ENCODE measurements around the gene YBX2. TPM values are rescaled to one million over a fixed set of nuclear protein-coding genes. Genes with fewer than 3 reads are reported as not detected.
"Not testable (repeated sequence)": the region's sequence is repeated elsewhere in the genome, so short reads cannot be mapped to it uniquely, and the experiment has no call there.

Gene YBX2
- polyA plus RNA-seq, 1 experiment: 0.11 TPM

DNA sequence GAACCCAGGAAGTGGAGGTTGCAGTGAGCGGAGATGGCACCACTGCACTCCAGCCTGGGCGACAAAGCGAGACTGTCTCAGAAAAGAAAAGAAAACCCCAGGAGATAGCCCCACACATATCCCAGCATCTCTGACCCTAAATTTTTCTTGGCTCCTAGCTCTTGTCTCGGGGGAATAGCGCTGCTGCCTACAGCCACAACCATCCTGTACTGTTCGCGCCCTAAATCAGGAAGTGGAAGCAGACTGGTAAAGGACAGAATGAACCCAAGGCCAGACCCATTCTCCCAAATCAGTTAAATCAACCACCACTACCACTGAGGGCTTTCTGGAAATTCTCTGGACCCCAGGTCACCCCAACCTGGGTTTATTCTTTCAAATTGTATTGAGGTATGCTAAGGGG lies 44.6 kb downstream of the YBX2 start:
- ChIA-PET POLR2A (no interaction called here), CTCF (interaction anchor here (2.2 kb wide), 1 partner anchor 47 kb away, joined by 8 read pairs; no protein-coding TSS in a partner anchor)

DNA sequence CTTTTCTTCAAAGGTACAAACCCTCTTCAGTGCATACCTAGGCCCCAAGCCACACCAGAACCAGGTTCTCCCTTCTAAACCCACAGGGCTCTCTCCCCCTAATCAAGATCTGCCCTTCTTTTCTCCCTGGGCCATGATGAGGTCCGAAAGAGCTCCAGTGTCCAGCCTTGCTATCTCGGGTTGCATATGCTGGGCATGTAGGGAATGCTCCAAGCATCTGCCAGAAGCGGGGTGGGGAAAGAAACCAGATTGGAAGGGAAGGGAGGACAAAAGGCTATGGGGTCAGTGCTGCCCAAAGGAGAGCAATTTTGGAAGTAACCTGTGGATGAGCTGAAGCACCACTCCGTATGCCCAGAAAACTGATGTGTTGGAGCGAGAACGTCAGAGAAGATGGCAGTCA lies 45.2 kb downstream of the YBX2 start:
- ChIA-PET POLR2A (no interaction called here), CTCF (interaction anchor here (1.2 to 2.2 kb wide), 2 partner anchors 29 to 47 kb away, joined by 4 to 8 read pairs; partner anchors contain the start of genes ACADVL and DLG4)
- TF ChIP-seq, protein P1, sequence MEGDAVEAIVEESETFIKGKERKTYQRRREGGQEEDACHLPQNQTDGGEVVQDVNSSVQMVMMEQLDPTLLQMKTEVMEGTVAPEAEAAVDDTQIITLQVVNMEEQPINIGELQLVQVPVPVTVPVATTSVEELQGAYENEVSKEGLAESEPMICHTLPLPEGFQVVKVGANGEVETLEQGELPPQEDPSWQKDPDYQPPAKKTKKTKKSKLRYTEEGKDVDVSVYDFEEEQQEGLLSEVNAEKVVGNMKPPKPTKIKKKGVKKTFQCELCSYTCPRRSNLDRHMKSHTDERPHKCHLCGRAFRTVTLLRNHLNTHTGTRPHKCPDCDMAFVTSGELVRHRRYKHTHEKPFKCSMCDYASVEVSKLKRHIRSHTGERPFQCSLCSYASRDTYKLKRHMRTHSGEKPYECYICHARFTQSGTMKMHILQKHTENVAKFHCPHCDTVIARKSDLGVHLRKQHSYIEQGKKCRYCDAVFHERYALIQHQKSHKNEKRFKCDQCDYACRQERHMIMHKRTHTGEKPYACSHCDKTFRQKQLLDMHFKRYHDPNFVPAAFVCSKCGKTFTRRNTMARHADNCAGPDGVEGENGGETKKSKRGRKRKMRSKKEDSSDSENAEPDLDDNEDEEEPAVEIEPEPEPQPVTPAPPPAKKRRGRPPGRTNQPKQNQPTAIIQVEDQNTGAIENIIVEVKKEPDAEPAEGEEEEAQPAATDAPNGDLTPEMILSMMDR (IDR thresholded peaks at IDR 0.05; ENCODE audit: insufficient read depth, low read depth, low read length): no peak
- DNase-seq (ENCODE audit: low read depth): no peak
- Histone ChIP-seq H3K36me3 (ENCODE audit: control insufficient read depth, insufficient read depth, low read length) (peaks cover 6% of the 10 kb centered on the region; the same call in 1 of the 2 replicates), H3K4me3 (ENCODE audit: low read depth, low read length) (no peak overlapping the region), H3K27me3 (ENCODE audit: control insufficient read depth, insufficient read depth, low read length) (no peaks in the 10 kb centered on the region)

More for the DNA sequence above, 44.6 kb downstream of the YBX2 start:
- H3K36me3 ChIP-seq (ENCODE audit: control insufficient read depth, insufficient read depth, low read length): peaks cover 9% of the 10 kb centered on the region; the same call in 1 of the 2 replicates
- H3K4me3 ChIP-seq (ENCODE audit: low read depth, low read length): peak overlapping the region; percentile 78
- no peak for DNase-seq (ENCODE audit: low read depth)
- TF ChIP-seq, protein P1 (IDR thresholded peaks at IDR 0.05; ENCODE audit: insufficient read depth, low read depth, low read length): no peak
- no peaks in the 10 kb centered on the region for H3K27me3 ChIP-seq (ENCODE audit: control insufficient read depth, insufficient read depth, low read length)

DNA sequence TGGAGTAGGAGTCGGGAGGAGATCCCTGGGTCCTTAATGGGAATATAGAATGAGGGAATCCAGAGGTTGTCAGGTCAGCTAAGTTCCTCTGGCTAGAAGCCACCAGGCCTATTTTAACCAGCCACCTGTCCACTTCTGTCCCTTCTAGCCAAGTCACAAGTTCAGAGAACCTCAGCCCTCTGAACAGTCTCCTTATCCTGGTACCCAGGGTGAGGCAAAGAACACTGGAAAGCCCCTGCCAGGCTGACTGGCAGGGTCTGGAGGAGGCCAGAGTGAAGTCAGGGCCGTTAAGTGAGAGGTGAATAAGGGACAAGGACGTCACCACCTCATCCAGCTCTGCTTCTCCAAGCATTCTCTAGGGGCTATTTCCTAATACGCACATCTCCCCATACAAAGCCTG lies 45.6 kb downstream of the YBX2 start:
- Histone ChIP-seq H3K27me3 (ENCODE audit: control insufficient read depth, insufficient read depth, low read length) (no peaks in the 10 kb centered on the region), H3K4me3 (ENCODE audit: low read depth, low read length) (no peak overlapping the region), H3K36me3 (ENCODE audit: control insufficient read depth, insufficient read depth, low read length) (peaks cover 4% of the 10 kb centered on the region; the same call in 1 of the 2 replicates)
- TF ChIP-seq, protein P1 (IDR thresholded peaks at IDR 0.05; ENCODE audit: insufficient read depth, low read depth, low read length): no peak
- DNase-seq (ENCODE audit: low read depth): no peak
- POLR2A ChIA-PET: no interaction called here
- CTCF ChIA-PET: interaction anchor here (1.0 to 2.2 kb wide), 3 partner anchors 29 to 78 kb away, joined by 4 to 8 read pairs (median 4); partner anchors contain the start of genes ACADVL and DLG4

DNA sequence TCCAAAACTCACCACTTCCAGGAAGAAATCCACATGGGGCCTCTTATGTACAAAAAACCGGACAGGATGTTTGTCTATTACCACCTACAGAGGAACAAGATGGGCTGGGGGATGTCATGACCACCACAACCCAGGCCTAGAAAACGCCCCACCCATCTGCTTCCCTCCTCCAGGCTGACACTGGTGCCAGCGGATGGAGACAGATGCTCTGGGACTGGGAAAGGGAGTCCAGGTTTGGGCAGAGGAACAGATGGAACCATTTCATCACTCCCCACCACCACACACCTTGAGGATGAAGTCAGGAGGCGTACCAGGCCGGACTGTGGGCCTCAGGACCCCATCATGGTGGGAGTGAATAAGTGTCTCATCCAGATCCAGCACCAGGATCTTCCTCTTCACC lies 47.7 kb downstream of the YBX2 start:
- TF ChIP-seq, protein P1 (IDR thresholded peaks at IDR 0.05; ENCODE audit: insufficient read depth, low read depth, low read length): no peak
- Histone ChIP-seq H3K27me3 (ENCODE audit: control insufficient read depth, insufficient read depth, low read length) (no peaks in the 10 kb centered on the region), H3K4me3 (ENCODE audit: low read depth, low read length) (no peak overlapping the region), H3K36me3 (ENCODE audit: control insufficient read depth, insufficient read depth, low read length) (peaks cover 4% of the 10 kb centered on the region; the same call in 1 of the 2 replicates)
- no peak for DNase-seq (ENCODE audit: low read depth)
- CTCF ChIA-PET: no interaction called here
- POLR2A ChIA-PET: no interaction called here

DNA sequence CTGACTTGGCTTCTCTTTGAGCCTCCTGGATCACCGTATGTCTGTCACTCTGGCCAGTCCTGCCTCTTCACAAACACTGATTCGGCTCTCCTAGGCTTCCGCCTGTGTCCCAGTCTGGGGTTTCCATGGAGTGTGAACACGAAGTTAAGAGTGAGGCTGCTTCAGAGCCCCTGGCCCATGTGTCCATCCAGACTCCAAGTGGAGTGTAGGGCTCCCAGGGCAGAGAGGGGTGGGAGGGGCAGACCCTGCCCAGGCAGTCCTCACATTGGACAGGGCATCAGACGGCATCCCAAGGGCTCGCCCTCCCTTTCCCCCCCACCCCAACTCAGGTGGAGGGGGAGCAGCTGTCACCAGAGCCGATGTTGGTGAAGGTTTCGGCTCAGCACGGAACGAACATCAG lies 50.6 kb downstream of the YBX2 start:
- DNase-seq (ENCODE audit: low read depth); H3K36me3 ChIP-seq (ENCODE audit: control insufficient read depth, insufficient read depth, low read length); H3K27me3 ChIP-seq (ENCODE audit: control insufficient read depth, insufficient read depth, low read length); H3K4me3 ChIP-seq (ENCODE audit: low read depth, low read length); POLR2A ChIA-PET: not testable (repeated sequence)
- CTCF ChIA-PET: interaction anchor here (0.8 kb wide), 1 partner anchor 28 kb away, joined by 3 read pairs; no protein-coding TSS in a partner anchor

DNA sequence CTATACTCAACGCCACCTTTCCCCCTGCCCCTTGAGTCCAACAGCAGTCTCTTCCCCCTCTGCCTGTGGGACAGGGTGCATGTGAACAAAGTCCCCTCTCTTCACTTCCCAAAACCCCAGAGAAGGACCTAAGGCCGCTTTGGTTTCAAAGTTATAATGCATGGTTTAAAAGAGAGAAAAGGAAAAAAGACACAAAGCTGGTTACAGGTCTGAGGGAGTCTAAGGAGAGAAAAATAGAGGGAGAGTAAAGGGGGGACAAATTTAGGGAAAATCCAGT lies 51.0 kb downstream of the YBX2 start:
- ChIA-PET CTCF (interaction anchor here (0.8 to 1.1 kb wide), 2 partner anchors 28 to 53 kb away, joined by 3 to 4 read pairs; no protein-coding TSS in a partner anchor), POLR2A (no interaction called here)
- TF ChIP-seq, protein P1 (IDR thresholded peaks at IDR 0.05; ENCODE audit: insufficient read depth, low read depth, low read length): no peak

More for the DNA sequence above, 51.0 kb downstream of the YBX2 start:
- Histone ChIP-seq H3K36me3 (ENCODE audit: control insufficient read depth, insufficient read depth, low read length) (peaks cover 10% of the 10 kb centered on the region), H3K27me3 (ENCODE audit: control insufficient read depth, insufficient read depth, low read length) (no peaks in the 10 kb centered on the region), H3K4me3 (ENCODE audit: low read depth, low read length) (peak overlapping the region; percentile 67)
- DNase-seq (ENCODE audit: low read depth): no peak
